Gastroesophageal sphincter (tissue), 3 donors: ENCODE data around the gene ACBD6.

Experiments used
- EP300 ChIP-seq: sonication (generic); formaldehyde crosslinking; IDR thresholded peaks from one replicate; pipeline ENCODE4 v1.6.1; 2017; ENCODE audit warnings: antibody characterized with exemption, mild to moderate bottlenecking
- POLR2A ChIP-seq, 2 donors: fragments of 450-650 bp; IDR thresholded peaks; one replicate each; pipeline ENCODE4 v1.6.1; 2017; ENCODE audit warnings: antibody characterized with exemption in 2 of 2, mild to moderate bottlenecking in 2 of 2, moderate library complexity in 1 of 2
- POLR2AphosphoS5 ChIP-seq: sonication (generic); formaldehyde crosslinking; IDR thresholded peaks from one replicate; pipeline ENCODE4 v1.6.1; 2017; ENCODE audit warnings: antibody characterized with exemption
- TF ChIP-seq, protein P1 (sequence below), 4 experiments: fragments of 200-600 bp in 2 of 4; fragments of 450-650 bp in 2 of 4; sonication (generic) in 1 of 4; IDR thresholded peaks; one replicate each; pipeline ENCODE4 v1.5.1; 2017 to 2019; ENCODE audit warnings: antibody characterized with exemption in 4 of 4, mild to moderate bottlenecking in 2 of 4, moderate library complexity in 2 of 4

DNA sequence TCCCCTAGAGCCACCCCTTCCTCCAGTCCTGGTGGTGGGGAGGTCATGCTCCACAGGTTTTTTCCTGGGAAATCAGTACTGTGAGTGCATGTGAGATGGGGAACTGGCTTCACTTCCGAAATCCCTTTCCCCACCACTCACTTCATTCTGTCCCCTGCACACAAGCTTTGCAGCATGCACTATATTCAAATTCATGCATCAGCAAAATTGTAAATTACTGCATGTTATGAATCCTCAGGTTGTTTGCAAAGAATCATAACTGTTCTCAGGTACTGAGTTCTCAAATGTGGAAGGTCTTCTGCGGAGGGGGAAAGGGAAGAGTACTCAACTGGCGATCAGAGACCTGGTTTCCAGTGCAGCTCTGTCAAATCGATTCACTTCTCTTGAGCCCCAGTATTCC is 230.0 kb downstream of the ACBD6 start:
- TF ChIP-seq EP300 (no peak), POLR2AphosphoS5 (no peak), POLR2A (IDR thresholded peaks at IDR 0.05) (no peak)
- TF ChIP-seq, protein P1, sequence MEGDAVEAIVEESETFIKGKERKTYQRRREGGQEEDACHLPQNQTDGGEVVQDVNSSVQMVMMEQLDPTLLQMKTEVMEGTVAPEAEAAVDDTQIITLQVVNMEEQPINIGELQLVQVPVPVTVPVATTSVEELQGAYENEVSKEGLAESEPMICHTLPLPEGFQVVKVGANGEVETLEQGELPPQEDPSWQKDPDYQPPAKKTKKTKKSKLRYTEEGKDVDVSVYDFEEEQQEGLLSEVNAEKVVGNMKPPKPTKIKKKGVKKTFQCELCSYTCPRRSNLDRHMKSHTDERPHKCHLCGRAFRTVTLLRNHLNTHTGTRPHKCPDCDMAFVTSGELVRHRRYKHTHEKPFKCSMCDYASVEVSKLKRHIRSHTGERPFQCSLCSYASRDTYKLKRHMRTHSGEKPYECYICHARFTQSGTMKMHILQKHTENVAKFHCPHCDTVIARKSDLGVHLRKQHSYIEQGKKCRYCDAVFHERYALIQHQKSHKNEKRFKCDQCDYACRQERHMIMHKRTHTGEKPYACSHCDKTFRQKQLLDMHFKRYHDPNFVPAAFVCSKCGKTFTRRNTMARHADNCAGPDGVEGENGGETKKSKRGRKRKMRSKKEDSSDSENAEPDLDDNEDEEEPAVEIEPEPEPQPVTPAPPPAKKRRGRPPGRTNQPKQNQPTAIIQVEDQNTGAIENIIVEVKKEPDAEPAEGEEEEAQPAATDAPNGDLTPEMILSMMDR (IDR thresholded peaks at IDR 0.05), result no peak
